ENCODE measurements around the gene DEFB113.
A peak's percentile ranks its signal among the peaks of the same experiment; 100 is the strongest.
"Not testable (repeated sequence)": the region's sequence is repeated elsewhere in the genome, so short reads cannot be mapped to it uniquely, and the experiment has no call there.

Gene DEFB113, protein sequence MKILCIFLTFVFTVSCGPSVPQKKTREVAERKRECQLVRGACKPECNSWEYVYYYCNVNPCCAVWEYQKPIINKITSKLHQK

DNA sequence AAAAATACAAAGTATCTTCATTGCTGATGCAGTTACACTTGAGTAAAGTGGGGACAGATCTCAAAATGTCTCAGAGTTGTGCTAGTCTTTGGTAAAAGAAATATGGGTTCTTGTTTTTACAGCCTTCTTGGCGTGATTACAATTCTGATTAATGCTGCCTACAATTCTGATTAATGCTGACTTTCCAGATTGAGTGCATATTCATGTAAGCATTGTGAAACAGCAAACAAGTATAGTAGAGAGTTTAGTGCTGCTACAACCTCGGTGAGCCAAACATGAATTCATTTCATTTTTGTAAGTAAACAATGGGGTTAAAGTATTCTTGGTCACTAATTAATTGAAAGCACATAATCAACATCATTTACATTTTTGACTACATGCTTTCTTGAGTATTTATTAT is at the start of gene DEFB113:
Gene DEFB113, minus strand, starts transcription at position 21 of the 400 bp plus-strand sequence. Its CDS starts 0 bp downstream, at position 21.
- no peak for DNase-seq

GRCh38 chr6:50007819-50008218 is 38.4 kb upstream of the DEFB113 start:
- no peak for DNase-seq

GRCh38 chr6:50003139-50003538 is 33.7 kb upstream of the DEFB113 start:
- DNase-seq: no peak

- DNase-seq: no peak
These were observed 25.9 kb upstream of the DEFB113 start for GRCh38 chr6:49995278-49995677.

DNA sequence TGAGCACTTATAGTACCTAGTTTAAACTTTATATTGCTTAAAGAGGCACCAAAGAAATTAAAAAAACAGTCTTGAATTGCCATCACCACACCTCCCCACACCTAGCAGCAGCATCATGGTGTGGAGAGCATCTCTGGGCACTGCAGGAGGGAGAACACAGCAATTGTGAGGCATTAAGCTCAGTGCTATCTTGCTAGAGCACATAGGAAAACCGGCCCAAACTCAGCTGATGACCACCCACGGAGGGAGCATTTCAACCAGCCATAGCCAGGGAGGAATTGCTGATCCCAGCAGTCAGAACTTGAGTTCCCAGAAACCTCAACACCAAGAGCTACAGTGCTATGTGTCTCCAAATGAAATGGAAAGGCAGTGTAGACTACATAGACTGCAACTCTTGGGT is 19.5 kb upstream of the DEFB113 start:
- no peak for DNase-seq

DNA sequence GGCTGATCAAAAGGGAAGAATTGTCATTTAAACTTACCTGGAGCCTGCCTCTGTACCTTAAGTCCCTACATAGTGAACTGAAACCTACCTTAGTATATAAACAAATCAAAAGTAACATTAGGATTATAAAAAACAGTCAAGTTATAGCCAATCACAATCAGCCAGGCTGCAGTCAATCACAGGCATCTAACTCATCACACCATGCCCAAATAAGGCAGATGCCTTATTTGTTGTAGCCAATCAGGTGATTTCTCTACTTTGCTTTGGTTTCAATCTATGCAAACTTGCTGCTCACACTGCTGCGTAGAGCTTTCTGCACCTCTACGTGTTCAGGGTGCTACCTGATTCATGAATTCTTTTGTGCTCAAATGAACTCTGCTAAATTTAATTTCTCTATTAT is 18.3 kb upstream of the DEFB113 start:
- no peak for DNase-seq

DNA sequence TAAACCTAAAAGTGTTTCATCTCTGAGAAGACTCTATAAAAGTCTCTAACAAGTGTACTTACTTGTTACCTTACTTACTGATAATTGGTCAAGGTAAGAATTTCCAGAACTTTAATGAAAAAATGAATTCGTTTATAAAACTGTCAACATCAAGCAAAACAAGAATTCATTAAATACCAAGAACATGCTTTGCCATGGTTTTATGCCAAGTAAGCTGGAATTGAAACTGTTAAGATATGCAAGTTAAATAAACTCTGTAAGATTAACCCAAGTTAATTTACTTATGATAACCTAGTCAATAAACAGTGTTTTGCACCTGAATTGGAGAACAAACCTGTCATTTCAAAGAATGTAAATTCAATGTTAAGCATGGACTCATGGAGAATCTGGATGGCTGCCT is 17.1 kb upstream of the DEFB113 start:
- no peak for DNase-seq

- DNase-seq: no peak
These were observed 12.6 kb upstream of the DEFB113 start for GRCh38 chr6:49982046-49982445.

DNA sequence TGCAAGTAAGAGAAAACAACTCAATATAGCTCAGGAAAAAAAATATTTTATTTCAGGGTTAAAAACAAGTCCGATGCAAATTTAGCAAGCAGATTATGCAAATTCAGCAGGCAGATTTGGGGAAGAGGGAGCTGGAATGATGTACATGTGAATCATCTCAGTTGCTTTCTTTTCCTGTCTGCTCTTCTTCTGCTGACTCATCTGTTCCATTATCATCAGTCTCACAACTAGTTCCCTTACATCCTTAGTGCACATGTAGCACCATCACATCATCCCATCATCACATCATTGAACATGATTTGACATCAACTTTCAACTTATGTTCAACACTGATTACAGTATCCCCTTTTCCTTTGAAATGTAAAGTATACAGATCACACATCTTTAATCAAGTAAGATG is 11.5 kb upstream of the DEFB113 start:
- no peak for DNase-seq

DNA sequence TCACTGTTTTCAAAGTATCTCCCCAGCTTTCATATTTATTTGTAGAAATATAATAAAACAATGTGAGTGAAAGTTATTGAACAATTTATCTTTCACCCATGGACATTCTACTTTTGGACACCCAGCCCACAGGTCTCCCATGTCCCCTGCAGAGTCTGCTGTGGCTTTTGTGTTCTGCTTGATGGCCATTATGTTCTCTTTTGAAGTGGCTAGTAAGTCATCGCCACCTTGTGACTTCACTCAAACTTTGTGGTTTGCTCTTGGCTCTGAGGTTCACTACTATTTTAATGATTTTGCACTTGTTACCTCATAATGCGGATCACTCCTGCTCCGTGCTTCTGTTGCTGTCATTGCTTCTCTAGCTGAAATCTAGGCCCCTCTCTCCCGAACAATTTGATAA is 10.2 kb upstream of the DEFB113 start:
- no peak for DNase-seq

GRCh38 chr6:49978332-49979226 is 9.2 kb upstream of the DEFB113 start:
- no peak for DNase-seq

- no peak for DNase-seq
These were observed 2.6 kb downstream of the DEFB113 start for GRCh38 chr6:49966823-49967222.

DNA sequence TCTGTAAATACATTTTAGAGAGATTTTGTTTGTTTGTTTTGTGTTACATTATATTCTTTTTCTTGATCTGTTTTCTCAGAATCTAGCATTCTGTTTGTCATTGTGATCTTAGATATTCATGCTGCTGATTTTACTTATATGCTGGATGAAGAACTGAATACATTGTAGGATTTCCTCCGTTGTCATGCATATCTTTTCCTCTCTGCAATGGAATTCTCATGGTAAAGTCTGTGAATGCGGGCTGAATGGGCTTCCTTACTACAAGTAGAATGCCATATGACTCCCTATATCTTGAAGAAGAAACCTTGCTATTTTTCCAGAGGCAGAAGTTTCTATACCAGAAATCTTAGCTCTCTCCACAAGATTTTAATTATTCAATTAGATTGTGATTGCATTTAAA is 3.1 kb downstream of the DEFB113 start:
- no peak for DNase-seq

- DNase-seq: no peak
These were observed 5.4 kb downstream of the DEFB113 start, which contains the start of gene DEFB114 for GRCh38 chr6:49964064-49964463. DEFB114 (minus strand) TSS chr6:49964164; CDS start chr6:49964105, 59 bp downstream.

DNA sequence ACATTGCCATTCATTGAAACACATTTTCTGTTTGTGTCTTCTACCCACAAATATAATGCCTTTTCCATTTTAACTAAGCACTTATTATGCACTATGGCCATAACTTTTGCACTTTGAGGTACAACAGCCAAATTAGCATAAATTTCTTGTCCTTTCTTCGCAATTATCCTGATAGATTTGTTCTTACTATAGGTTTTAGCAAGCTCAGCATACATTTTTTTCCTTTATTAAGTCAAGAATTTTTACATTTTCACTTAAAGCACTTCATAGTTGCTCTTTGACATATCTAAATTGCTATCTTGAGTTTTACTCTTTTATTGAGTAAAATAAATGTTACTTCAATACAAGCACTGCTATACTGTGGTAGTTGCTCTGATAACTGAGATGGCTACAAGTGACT is 11.2 kb downstream of the DEFB113 start:
- no peak for DNase-seq

- DNase-seq: no peak
These were observed 13.6 kb downstream of the DEFB113 start for GRCh38 chr6:49955847-49956246.

GRCh38 chr6:49951926-49952325 is 17.5 kb downstream of the DEFB113 start:
- no peak for DNase-seq

- no peak for DNase-seq
These were observed 19.0 kb downstream of the DEFB113 start for GRCh38 chr6:49950415-49950751.

DNA sequence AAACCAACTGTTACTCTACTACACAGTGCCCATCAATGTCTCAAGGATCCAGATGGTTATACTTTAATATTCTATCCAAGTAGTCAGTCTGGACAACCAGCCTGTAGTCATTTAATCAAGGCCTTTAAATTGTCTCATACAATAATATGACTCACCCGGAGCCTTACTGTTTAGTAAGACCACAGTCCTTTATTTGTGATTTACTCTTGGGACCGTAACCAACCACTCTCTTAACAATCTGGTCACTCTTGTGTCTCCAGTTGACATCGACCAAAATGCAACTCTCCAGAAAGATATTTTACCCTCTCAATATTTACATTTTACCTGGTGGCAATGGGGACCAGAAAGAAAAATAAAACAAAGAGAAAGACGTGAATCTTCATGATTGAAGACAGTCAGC is 20.4 kb downstream of the DEFB113 start:
- DNase-seq: no peak

GRCh38 chr6:49946835-49947234 is 22.6 kb downstream of the DEFB113 start:
- DNase-seq: no peak

- not testable (repeated sequence) for DNase-seq
These were observed 25.4 kb downstream of the DEFB113 start for GRCh38 chr6:49944068-49944467.

DNA sequence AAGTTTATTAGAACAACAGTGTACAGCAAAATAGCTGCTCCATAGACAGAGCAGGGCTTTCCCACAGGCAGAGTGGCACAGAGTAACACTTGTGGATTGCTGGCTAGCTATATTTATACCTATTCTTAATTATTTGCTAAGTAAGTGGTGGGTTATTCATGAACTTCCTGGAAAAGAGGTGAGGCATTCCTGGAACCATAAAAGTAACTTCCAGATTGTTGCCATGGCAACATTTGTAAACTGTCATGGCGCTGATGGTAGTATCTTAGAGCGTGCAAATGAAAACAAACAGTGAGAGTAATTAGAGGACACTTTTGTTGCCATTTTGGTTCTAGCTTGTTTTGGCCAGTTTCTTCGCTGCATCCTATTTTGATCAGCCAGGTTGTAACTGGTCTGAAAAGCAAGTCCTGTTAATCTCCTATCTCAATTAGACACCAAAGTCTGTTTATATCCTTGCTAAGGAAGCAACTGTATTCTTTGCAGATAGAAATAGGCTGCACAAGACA is 29.4 kb downstream of the DEFB113 start:
- peak; percentile 39 for DNase-seq

DNA sequence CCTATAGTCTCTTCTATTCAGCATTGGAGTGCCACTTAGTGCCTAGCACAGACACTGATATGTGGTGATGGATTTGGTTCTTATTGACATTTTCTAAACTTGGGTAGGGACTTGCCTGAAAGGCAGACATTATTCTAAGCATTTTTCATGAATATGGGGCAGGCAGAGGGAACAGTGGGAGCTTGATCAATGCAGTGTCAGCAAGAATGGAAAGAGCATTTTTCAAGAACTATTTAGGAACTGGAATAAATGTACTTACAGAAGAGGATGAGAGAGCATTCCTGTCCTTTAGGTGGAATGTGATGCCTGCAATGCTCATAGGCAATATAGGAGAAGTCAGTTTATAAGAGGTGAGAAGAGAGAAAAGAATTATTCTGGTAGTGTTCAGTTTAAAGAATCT is 31.6 kb downstream of the DEFB113 start:
- no peak for DNase-seq

GRCh38 chr6:49937017-49937416 is 32.4 kb downstream of the DEFB113 start:
- DNase-seq: no peak

DNA sequence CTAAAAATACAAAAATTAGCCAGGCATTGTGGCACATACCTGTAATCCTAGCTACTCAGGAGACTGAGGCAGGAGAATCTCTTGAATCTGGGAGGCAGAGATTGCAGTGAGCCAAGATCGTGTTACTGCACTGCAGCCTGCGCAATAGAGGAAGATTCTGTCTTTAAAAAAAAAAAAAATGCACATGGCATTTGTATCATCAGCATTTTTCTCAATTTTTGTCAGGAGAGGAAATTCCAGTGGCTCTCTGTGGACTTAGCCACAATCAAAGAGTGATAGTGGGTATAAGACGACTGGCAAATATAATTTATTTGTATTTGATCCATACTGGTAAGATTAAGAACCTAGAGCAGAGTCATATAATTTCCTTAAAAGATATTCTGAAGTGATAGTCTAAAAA is 34.0 kb downstream of the DEFB113 start:
- DNase-seq: no peak

All from NCI-H748 treated with DMSO at 0.1 percent for 48 hours (cell line).